Lung (tissue), 12 donors: Measurements from ENCODE around the gene PKMYT1. TPM values are rescaled to one million over a fixed set of nuclear protein-coding genes. Genes with fewer than 3 reads are reported as not detected.

Source experiments
- ATAC-seq: fragments of 200-7000 bp; cut with Tn5 transposase; one replicate; pipeline ENCODE4 v1.9.1; 2020; ENCODE audit warnings: moderate number of reproducible peaks; ENCODE audit not compliant: insufficient read depth, low FRiP score
- DNase-seq, 3 donors: peaks; one replicate each; pipeline ENCODE4 v3.0.0-alpha.2; 2013 to 2017
- H3K27ac ChIP-seq, 2 donors: one replicate each; pipeline ENCODE4 v1.5.1; 2013; ENCODE audit warnings: mild to moderate bottlenecking in 2 of 2, moderate library complexity in 2 of 2, control low read depth in 1 of 2, inconsistent platforms in 1 of 2, low read depth in 1 of 2, low read length in 1 of 2
- H3K27me3 ChIP-seq, 3 donors: one replicate each; pipeline ENCODE4 v1.5.1; 2013; ENCODE audit warnings: low read length in 2 of 3; ENCODE audit not compliant: control insufficient read depth in 3 of 3, insufficient read depth in 3 of 3
- H3K36me3 ChIP-seq, 4 donors: one replicate each; pipeline ENCODE4 v1.5.1; 2013; ENCODE audit warnings: low read length in 4 of 4, mild to moderate bottlenecking in 1 of 4, moderate library complexity in 1 of 4; ENCODE audit not compliant: control insufficient read depth in 4 of 4, insufficient read depth in 4 of 4
- H3K4me1 ChIP-seq, 5 donors: one replicate each; pipeline ENCODE4 v1.5.1; 2013; ENCODE audit warnings: low read length in 5 of 5, mild to moderate bottlenecking in 2 of 5, moderate library complexity in 1 of 5; ENCODE audit not compliant: control insufficient read depth in 5 of 5, insufficient read depth in 5 of 5
- H3K4me3 ChIP-seq: one replicate; pipeline ENCODE4 v1.5.1; 2013; ENCODE audit warnings: mild to moderate bottlenecking, control low read depth, moderate library complexity
- H3K9ac ChIP-seq, 2 donors: one replicate each; pipeline ENCODE4 v1.5.1; 2013; ENCODE audit warnings: low read length in 2 of 2, control low read depth in 1 of 2; ENCODE audit not compliant: insufficient read depth in 1 of 2
- H3K9me3 ChIP-seq, 4 donors: one replicate each; pipeline ENCODE4 v1.5.1; 2013; ENCODE audit warnings: low read length in 3 of 4, mild to moderate bottlenecking in 1 of 4, moderate library complexity in 1 of 4; ENCODE audit not compliant: control insufficient read depth in 4 of 4, insufficient read depth in 3 of 4
- WGBS, 2 donors: extraction: QIAGEN DNeasy Blood & Tissue Kit; methylation state at CpG; one replicate each; pipeline ENCODE4 v1.1.7; 2013; 5-methylcytosine and 5-hydroxymethylcytosine counted together
- polyA plus RNA-seq, 2 donors: library from polyadenylated mRNA; stranded (reverse); fragments of 200-250 nt; gene quantifications; one replicate each; pipeline ENCODE4 v1.2.1, GENCODE V29; 2013
- total RNA-seq, 2 donors: library from RNA; depleted of rRNA in 1 of 2; stranded (reverse); fragments of >200 nt in 1 of 2; gene quantifications; one replicate each; pipeline ENCODE4 v1.2.1, GENCODE V29; 2014 to 2021
- TF ChIP-seq, protein P1 (sequence below): IDR thresholded peaks from 2 replicates; pipeline ENCODE4 v1.5.1; 2012; ENCODE audit warnings: mild to moderate bottlenecking; ENCODE audit errors: control extremely low read depth, extremely low read depth
- donor health status: control.
- donor health status: control.
- donor health status: Bipolar disorder and iron deficiency.
- donor health status: healthy.
- donor health status: DM: yes; HTN: yes; CAD: no.

PKMYT1 gene
- total and polyA plus RNA-seq, 4 donors, result 2.9 to 9.4 (median 5.2) TPM

DNA sequence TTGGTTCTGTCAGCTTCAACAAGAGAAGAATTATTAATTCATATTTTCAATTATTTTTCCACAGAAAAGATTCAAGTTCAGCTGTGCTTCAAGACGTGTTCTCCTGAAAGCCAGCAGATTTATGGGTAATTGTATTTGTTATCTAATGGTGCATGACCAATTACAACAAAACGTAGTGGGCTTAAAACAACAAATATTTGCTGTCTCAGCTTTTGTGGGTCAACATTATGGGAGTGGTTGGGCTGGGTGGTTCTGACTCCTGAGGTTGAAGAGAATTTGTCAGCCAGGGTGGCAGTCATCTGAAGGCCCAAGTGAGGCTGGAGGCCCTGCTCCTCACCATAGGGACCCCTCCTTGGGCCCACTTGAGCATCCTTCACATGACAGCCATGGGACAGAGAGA lies 40.3 kb downstream of the PKMYT1 start:
- Histone ChIP-seq H3K27me3 (no peaks in the 10 kb centered on the region), H3K36me3 (peaks cover 6 to 58% (median 26%) of the 10 kb centered on the region in 4 donors), H3K4me3 (no peak overlapping the region), H3K4me1 (no peaks in the 10 kb centered on the region), H3K27ac (no peak overlapping the region), H3K9me3 (no peaks in the 10 kb centered on the region), H3K9ac (no peak overlapping the region)
- DNase-seq (no peak), ATAC-seq (no peak)
- 87 to 92% methylated on average over 2 of the region's 2 CpGs for WGBS, 2 donors
- TF ChIP-seq, protein P1, sequence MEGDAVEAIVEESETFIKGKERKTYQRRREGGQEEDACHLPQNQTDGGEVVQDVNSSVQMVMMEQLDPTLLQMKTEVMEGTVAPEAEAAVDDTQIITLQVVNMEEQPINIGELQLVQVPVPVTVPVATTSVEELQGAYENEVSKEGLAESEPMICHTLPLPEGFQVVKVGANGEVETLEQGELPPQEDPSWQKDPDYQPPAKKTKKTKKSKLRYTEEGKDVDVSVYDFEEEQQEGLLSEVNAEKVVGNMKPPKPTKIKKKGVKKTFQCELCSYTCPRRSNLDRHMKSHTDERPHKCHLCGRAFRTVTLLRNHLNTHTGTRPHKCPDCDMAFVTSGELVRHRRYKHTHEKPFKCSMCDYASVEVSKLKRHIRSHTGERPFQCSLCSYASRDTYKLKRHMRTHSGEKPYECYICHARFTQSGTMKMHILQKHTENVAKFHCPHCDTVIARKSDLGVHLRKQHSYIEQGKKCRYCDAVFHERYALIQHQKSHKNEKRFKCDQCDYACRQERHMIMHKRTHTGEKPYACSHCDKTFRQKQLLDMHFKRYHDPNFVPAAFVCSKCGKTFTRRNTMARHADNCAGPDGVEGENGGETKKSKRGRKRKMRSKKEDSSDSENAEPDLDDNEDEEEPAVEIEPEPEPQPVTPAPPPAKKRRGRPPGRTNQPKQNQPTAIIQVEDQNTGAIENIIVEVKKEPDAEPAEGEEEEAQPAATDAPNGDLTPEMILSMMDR, result no peak

DNA sequence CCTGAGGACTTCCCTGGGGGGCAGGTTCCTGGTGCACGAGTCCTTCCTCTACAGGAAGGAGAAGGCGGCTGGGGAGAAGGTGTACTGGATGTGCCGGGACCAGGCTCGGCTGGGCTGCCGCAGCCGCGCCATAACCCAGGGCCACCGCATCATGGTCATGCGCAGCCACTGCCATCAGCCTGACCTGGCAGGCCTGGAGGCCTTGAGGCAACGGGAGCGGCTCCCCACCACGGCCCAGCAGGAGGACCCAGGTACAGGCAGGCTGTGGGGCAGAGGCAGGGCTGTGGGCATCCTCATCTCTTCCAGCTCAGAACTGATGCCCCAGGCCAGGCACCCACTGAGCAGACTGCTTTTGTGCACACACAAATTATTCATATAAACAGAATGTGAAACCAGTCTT lies 42.0 kb downstream of the PKMYT1 start:
- no peaks in the 10 kb centered on the region for H3K4me1 ChIP-seq
- H3K9me3 ChIP-seq, result no peaks in the 10 kb centered on the region
- no peak overlapping the region for H3K4me3 ChIP-seq
- no peak overlapping the region for H3K9ac ChIP-seq
- no peak overlapping the region for H3K27ac ChIP-seq
- 94 to 95% methylated on average over 12 of the region's 12 CpGs for WGBS, 2 donors
- DNase-seq, result no peak
- ATAC-seq, result no peak
- TF ChIP-seq, protein P1, result no peak
- H3K27me3 ChIP-seq, result no peaks in the 10 kb centered on the region
- peaks cover 6 to 67% (median 28%) of the 10 kb centered on the region in 4 donors for H3K36me3 ChIP-seq

- Histone ChIP-seq H3K36me3 (peaks cover 4 to 66% (median 27%) of the 10 kb centered on the region in 4 donors), H3K27ac (no peak overlapping the region), H3K9me3 (no peaks in the 10 kb centered on the region), H3K27me3 (no peaks in the 10 kb centered on the region), H3K4me3 (no peak overlapping the region), H3K9ac (no peak overlapping the region), H3K4me1 (no peaks in the 10 kb centered on the region)
- TF ChIP-seq, protein P1, result no peak
- no peak for ATAC-seq
- WGBS, 2 donors, result 89 to 91% methylated on average over 18 to 24 of the region's 24 CpGs
- DNase-seq, result no peak
These were observed 43.1 kb downstream of the PKMYT1 start for GRCh38 chr16:2937170-2937569.

DNA sequence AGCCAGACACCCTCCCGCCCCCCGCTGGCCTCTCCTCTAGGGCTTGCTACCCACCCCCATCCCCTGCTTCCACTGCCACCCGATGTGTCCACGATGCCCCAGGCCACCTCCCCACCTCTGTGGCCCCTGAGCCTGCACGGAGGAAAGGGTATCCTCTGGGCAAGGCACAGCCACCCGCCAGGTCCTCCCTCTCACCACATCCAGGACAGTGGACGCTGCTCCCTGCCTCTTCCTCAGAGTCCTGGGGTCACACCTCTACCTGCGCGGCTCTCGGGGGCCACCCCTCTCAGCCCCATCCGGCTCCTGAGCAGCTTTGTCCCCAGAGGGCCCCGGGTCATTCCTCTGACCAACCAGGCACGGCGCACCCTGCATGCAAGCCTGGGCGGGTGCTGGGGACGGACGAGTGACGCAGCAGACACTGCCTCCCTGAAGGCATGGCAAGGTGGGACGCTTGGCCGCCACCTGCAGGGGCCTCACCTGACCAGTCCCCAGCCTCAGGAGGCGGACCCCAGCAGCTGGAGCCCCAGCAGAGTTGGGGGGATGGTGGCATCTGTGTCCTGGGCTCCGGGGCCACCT lies 43.7 kb downstream of the PKMYT1 start:
- TF ChIP-seq, protein P1, result no peak
- ATAC-seq, result no peak
- H3K36me3 ChIP-seq, result peaks cover 4 to 65% (median 26%) of the 10 kb centered on the region in 4 donors
- DNase-seq, result no peak
- no peaks in the 10 kb centered on the region for H3K27me3 ChIP-seq
- H3K4me1 ChIP-seq, result no peaks in the 10 kb centered on the region
- 91 to 96% methylated on average over 22 of the region's 22 CpGs for WGBS, 2 donors
- no peak overlapping the region for H3K9ac ChIP-seq
- no peak overlapping the region for H3K4me3 ChIP-seq
- H3K27ac ChIP-seq, result no peak overlapping the region
- no peaks in the 10 kb centered on the region for H3K9me3 ChIP-seq
